Endothelial cell of umbilical vein (primary cell): ENCODE data around the gene ITGA2.
A peak's percentile ranks its signal among the peaks of the same experiment; 100 is the strongest.

Experiments used
- CTCF ChIP-seq, 2 donors: IDR thresholded peaks; 1 replicate in 1 of 2; 2 replicates in 1 of 2; pipeline ENCODE4 v1.5.1; 2011; ENCODE audit warnings: low read length in 2 of 2, mild to moderate bottlenecking in 2 of 2, moderate library complexity in 2 of 2, control low read depth in 1 of 2, inconsistent platforms in 1 of 2, low read depth in 1 of 2; ENCODE audit not compliant: insufficient read depth in 1 of 2; ENCODE audit errors: extremely low read depth in 1 of 2
- EZH2 ChIP-seq: IDR thresholded peaks from 2 replicates; pipeline ENCODE4 v1.6.1; 2012; ENCODE audit warnings: borderline replicate concordance, low read depth, mild to moderate bottlenecking, moderate library complexity, low read length, inconsistent platforms; ENCODE audit not compliant: severe bottlenecking
- POLR2A ChIP-seq: IDR thresholded peaks from 2 replicates; pipeline ENCODE4 v1.6.1; 2012; ENCODE audit warnings: low read depth, mild to moderate bottlenecking, control low read depth, low read length
- POLR2AphosphoS5 ChIP-seq: IDR thresholded peaks from 2 replicates; pipeline ENCODE4 v1.6.1; 2012; ENCODE audit warnings: low read depth, mild to moderate bottlenecking, control low read depth, low read length, moderate library complexity; ENCODE audit not compliant: insufficient read depth

- TF ChIP-seq CTCF (IDR thresholded peaks at IDR 0.05; ENCODE audit: extremely low read depth in 1 of 2, insufficient read depth in 1 of 2, low read depth in 1 of 2, low read length in 2 of 2) (no peak), POLR2AphosphoS5 (peak; percentile 74), EZH2 (no peak), POLR2A (peak; percentile 24)
These were observed 42.5 kb downstream of the ITGA2 start for GRCh38 chr5:53031695-53032096.
